Upper lobe of right lung (tissue), 1 donor: ENCODE results near the gene MORC3. TPM values are rescaled to one million over a fixed set of nuclear protein-coding genes. Genes with fewer than 3 reads are reported as not detected.
"Not testable (repeated sequence)": the region's sequence is repeated elsewhere in the genome, so short reads cannot be mapped to it uniquely, and the experiment has no call there.

ENCODE experiments used
- ATAC-seq: fragments of 200-7000 bp; cut with Tn5 transposase; one replicate; pipeline ENCODE4 v1.9.1; 2020; ENCODE audit warnings: mild to moderate bottlenecking, moderate library complexity
- DNase-seq: peaks from one replicate; pipeline ENCODE4 v3.0.0-alpha.2; 2020
- H3K27ac ChIP-seq: fragments of 200-600 bp; one replicate; pipeline ENCODE4 v1.8.0; 2022
- H3K27me3 ChIP-seq: fragments of 200-600 bp; one replicate; pipeline ENCODE4 v1.8.0; 2022; ENCODE audit warnings: mild to moderate bottlenecking
- H3K36me3 ChIP-seq: fragments of 200-600 bp; one replicate; pipeline ENCODE4 v1.8.0; 2022
- H3K4me1 ChIP-seq: fragments of 200-600 bp; one replicate; pipeline ENCODE4 v1.8.0; 2022
- H3K4me3 ChIP-seq: fragments of 200-600 bp; one replicate; pipeline ENCODE4 v1.8.0; 2022; ENCODE audit warnings: mild to moderate bottlenecking
- H3K9me3 ChIP-seq: fragments of 200-600 bp; one replicate; pipeline ENCODE4 v1.8.0; 2022
- CTCF ChIP-seq: fragments of 200-600 bp; IDR thresholded peaks from one replicate; pipeline ENCODE4 v1.8.0; 2022; ENCODE audit warnings: antibody characterized with exemption
- intact Hi-C: fragments of 100-400 bp; cut with DNase I; formaldehyde crosslinking; loops from one replicate; pipeline ENCODE4 v1.11.0; 2022
- total RNA-seq: library from RNA; stranded (reverse); fragmentation: NEBNext Ultra II Directional; extraction: Animal tissue kit (Norgen Biotek cat#: 25700); gene quantifications from one replicate; pipeline ENCODE4 v1.2.1, GENCODE V29; 2021
- donor health status: DM: no; HTN: yes; CAD: no; lungs with severe emphysema.

MORC3 gene
- total RNA-seq, 1 donor from 2014 or later = 32.3 TPM

DNA sequence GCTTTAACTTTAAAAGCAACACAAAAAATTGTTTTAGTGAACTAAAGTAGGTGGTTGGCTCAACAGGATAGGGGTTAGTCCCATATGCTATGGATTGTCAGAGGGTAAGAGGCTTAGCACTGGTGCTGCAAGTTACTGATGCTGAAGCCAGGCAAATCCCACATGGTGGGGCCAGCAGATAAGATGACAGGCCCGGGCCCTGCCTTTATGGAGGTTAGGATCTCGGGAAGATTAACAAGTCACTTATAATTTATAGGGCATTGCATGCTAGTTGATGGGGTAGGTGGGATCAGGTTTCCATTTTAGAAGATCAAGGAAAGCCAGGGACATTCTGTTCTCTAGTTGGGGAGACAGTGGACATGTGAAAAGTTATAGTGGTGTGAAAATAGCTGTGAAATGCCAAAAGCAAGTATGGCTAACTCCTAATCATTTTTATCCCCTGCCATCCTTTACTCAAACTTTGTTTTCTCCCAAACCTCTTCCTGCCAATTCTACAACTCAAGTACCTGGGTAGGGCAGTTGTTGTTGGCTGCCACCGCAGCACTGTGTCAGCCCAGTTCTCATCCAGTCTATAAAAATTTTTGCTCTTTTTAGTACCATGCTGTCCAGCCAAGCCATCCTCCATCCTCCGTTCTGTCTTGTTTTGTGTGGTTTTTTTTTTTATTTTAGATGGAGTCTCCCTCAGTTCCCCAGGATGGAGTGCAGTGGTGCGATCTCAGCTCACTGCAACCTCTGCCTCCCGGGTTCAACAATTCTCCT lies 75.5 kb downstream of the MORC3 start:
- peak; percentile 21 for ATAC-seq
- Histone ChIP-seq H3K27me3 (no peaks in the 10 kb centered on the region), H3K4me1 (no peaks in the 10 kb centered on the region), H3K36me3 (no peaks in the 10 kb centered on the region), H3K27ac (no peak overlapping the region), H3K4me3 (no peak overlapping the region), H3K9me3 (no peaks in the 10 kb centered on the region)
- peak; percentile 9 for DNase-seq
- intact Hi-C loops = no loop called here
- no peak for TF ChIP-seq CTCF

DNA sequence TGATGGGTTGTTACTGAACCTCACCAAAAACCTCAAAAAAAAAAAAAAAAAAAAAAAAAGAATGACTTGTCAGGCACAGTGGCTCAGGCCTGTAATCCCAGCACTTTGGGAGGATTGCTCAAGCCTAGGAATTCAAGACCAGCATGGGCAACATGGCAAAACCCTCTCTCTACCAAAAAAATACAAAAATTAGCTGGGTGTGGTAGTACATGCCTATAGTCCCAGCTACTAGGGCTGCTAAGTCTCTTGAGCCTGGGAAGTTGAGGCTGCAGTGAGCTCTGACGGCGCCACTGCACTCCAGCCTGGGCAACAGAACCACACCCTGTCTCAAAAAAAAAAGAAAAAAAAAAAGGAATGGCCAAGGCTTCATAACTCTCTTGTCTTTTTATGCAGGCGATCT lies 76.3 kb downstream of the MORC3 start:
- intact Hi-C loops = no loop called here
- Histone ChIP-seq H3K4me3 (no peak overlapping the region), H3K27ac (no peak overlapping the region), H3K36me3 (no peaks in the 10 kb centered on the region), H3K4me1 (no peaks in the 10 kb centered on the region), H3K9me3 (no peaks in the 10 kb centered on the region), H3K27me3 (no peaks in the 10 kb centered on the region)
- ATAC-seq (no peak), DNase-seq (no peak)
- no peak for TF ChIP-seq CTCF

DNA sequence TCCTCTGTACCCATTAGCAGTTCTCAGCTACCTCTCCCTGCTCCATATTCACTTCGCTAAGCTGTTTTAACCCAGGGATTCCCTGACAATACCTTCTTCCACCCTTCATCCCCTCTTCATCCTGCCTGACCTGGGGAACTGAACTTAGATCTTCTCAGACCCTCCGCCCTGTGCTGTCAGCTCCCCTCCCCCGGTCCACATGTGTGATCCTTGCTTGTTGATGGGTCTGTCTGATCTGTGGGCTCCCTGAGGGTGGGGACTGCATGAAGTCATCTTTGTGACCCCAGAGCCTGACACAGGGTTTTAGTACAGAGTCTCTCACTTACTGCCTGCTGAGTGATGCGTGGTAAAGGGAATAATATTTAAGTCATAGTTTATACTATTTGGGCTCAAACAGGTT lies 77.0 kb downstream of the MORC3 start:
- intact Hi-C loops = no loop called here
- DNase-seq (peak; percentile 25), ATAC-seq (no peak)
- Histone ChIP-seq H3K4me1 (no peaks in the 10 kb centered on the region), H3K4me3 (no peak overlapping the region), H3K36me3 (no peaks in the 10 kb centered on the region), H3K9me3 (no peaks in the 10 kb centered on the region), H3K27me3 (no peaks in the 10 kb centered on the region), H3K27ac (no peak overlapping the region)
- no peak for TF ChIP-seq CTCF

GRCh38 chr21:36397606-36398005 lies 77.6 kb downstream of the MORC3 start:
- no peak for TF ChIP-seq CTCF
- no peak overlapping the region for H3K27ac ChIP-seq
- no peaks in the 10 kb centered on the region for H3K9me3 ChIP-seq
- H3K27me3 ChIP-seq = no peaks in the 10 kb centered on the region
- peak; percentile 5 for DNase-seq
- no peaks in the 10 kb centered on the region for H3K4me1 ChIP-seq
- intact Hi-C loops = no loop called here
- no peaks in the 10 kb centered on the region for H3K36me3 ChIP-seq
- H3K4me3 ChIP-seq = no peak overlapping the region
- no peak for ATAC-seq

GRCh38 chr21:36399736-36400135 lies 79.7 kb downstream of the MORC3 start:
- H3K9me3 ChIP-seq, H3K4me3 ChIP-seq, H3K4me1 ChIP-seq, H3K27me3 ChIP-seq, H3K36me3 ChIP-seq, H3K27ac ChIP-seq, ATAC-seq, intact Hi-C loops: not testable (repeated sequence)
- DNase-seq = peak; percentile 29

GRCh38 chr21:36400719-36401118 lies 80.7 kb downstream of the MORC3 start:
- intact Hi-C loops = no loop called here
- no peaks in the 10 kb centered on the region for H3K4me1 ChIP-seq
- H3K36me3 ChIP-seq = no peaks in the 10 kb centered on the region
- DNase-seq (no peak), ATAC-seq (no peak)
- H3K27me3 ChIP-seq = no peaks in the 10 kb centered on the region
- no peaks in the 10 kb centered on the region for H3K9me3 ChIP-seq
- TF ChIP-seq CTCF = no peak
- no peak overlapping the region for H3K27ac ChIP-seq
- H3K4me3 ChIP-seq = no peak overlapping the region
